GM12892 (cell line): ENCODE results near the gene ZC3HAV1.
A peak's percentile ranks its signal among the peaks of the same experiment; 100 is the strongest.
"Not testable (repeated sequence)": the region's sequence is repeated elsewhere in the genome, so short reads cannot be mapped to it uniquely, and the experiment has no call there.

Experiments
- DNase-seq: peaks from one replicate; pipeline ENCODE4 v3.0.0; 2011; ENCODE audit not compliant: insufficient read length
- FAIRE-seq: peaks from 2 replicates; lab custom pipeline; 2011; peaks lifted over from hg19 to GRCh38; lab: Jason Lieb, UNC
- POLR2A ChIP-seq: IDR thresholded peaks from 2 replicates; pipeline ENCODE4 v1.6.1; 2011; ENCODE audit warnings: low read depth, low read length, control low read depth
- POLR2AphosphoS5 ChIP-seq: IDR thresholded peaks from 2 replicates; pipeline ENCODE4 v1.6.1; 2011; ENCODE audit warnings: low read depth, low read length, control low read depth
- TAF1 ChIP-seq: IDR thresholded peaks from 2 replicates; pipeline ENCODE4 v1.6.1; 2011; ENCODE audit warnings: low read depth, mild to moderate bottlenecking, control low read depth, low read length, borderline replicate concordance

Gene ZC3HAV1

GRCh38 chr7:139035586-139036353, 73.8 kb downstream of the ZC3HAV1 start, which contains the start of gene ZC3HAV1L:
Gene ZC3HAV1L, minus strand, starts transcription at chr7:139036042. Its CDS starts 25 bp downstream, at chr7:139036017.
- FAIRE-seq (peak; percentile 61), DNase-seq (peak; percentile 72)
- TF ChIP-seq POLR2A (peak; percentile 78), TAF1 (0 out of 2 replicates have a peak, but pooled peaks have one; percentile 7), POLR2AphosphoS5 (0 out of 2 replicates have a peak, but pooled peaks have one; percentile 38)

- TF ChIP-seq POLR2AphosphoS5 (no peak), POLR2A (no peak), TAF1 (no peak)
- DNase-seq: peak; percentile 56
These were observed 74.5 kb downstream of the ZC3HAV1 start for GRCh38 chr7:139034855-139035585.

GRCh38 chr7:139034336-139034735, 75.2 kb downstream of the ZC3HAV1 start:
- DNase-seq (no peak), FAIRE-seq (no peak)
- no peak for TF ChIP-seq POLR2A
- no peak for TF ChIP-seq TAF1

More at GRCh38 chr7:139034855-139035585, 74.5 kb downstream of the ZC3HAV1 start:
- FAIRE-seq: no peak

GRCh38 chr7:139033346-139034114, 76.0 kb downstream of the ZC3HAV1 start:
- FAIRE-seq (no peak), DNase-seq (no peak)
- no peak for TF ChIP-seq POLR2AphosphoS5
- TF ChIP-seq TAF1: no peak
- no peak for TF ChIP-seq POLR2A

GRCh38 chr7:139032473-139032872, 77.0 kb downstream of the ZC3HAV1 start:
- no peak for DNase-seq
- no peak for FAIRE-seq
- TF ChIP-seq TAF1 (no peak), POLR2AphosphoS5 (no peak), POLR2A (no peak)

GRCh38 chr7:139029353-139029752, 80.2 kb downstream of the ZC3HAV1 start:
- FAIRE-seq (no peak), DNase-seq (no peak)
- no peak for TF ChIP-seq POLR2AphosphoS5
- TF ChIP-seq POLR2A: no peak
- no peak for TF ChIP-seq TAF1

- no peak for TF ChIP-seq POLR2AphosphoS5
- no peak for TF ChIP-seq POLR2A
- no peak for TF ChIP-seq TAF1
- FAIRE-seq (no peak), DNase-seq (no peak)
These were observed 83.0 kb downstream of the ZC3HAV1 start for GRCh38 chr7:139026551-139026950.

- FAIRE-seq, DNase-seq: not testable (repeated sequence)
These were observed 83.7 kb downstream of the ZC3HAV1 start for GRCh38 chr7:139025861-139026260.

GRCh38 chr7:139023076-139023475, 86.4 kb downstream of the ZC3HAV1 start:
- FAIRE-seq: no peak
- no peak for DNase-seq
- TF ChIP-seq POLR2A: no peak
- TF ChIP-seq POLR2AphosphoS5: no peak
- TF ChIP-seq TAF1: no peak

GRCh38 chr7:139022286-139022685, 87.2 kb downstream of the ZC3HAV1 start:
- DNase-seq (no peak), FAIRE-seq (no peak)
- TF ChIP-seq TAF1: no peak
- no peak for TF ChIP-seq POLR2AphosphoS5
- TF ChIP-seq POLR2A: no peak

GRCh38 chr7:139018910-139019309, 90.6 kb downstream of the ZC3HAV1 start:
- TF ChIP-seq POLR2A (no peak), TAF1 (no peak), POLR2AphosphoS5 (no peak)
- FAIRE-seq: no peak

GRCh38 chr7:139016931-139017511, 92.5 kb downstream of the ZC3HAV1 start:
- FAIRE-seq (peak; percentile 92), DNase-seq (peak; percentile 47)
- no peak for TF ChIP-seq POLR2AphosphoS5
- TF ChIP-seq POLR2A: no peak
- TF ChIP-seq TAF1: no peak

More at GRCh38 chr7:139018910-139019309, 90.6 kb downstream of the ZC3HAV1 start:
- no peak for DNase-seq
